ENCODE results near the gene AKT3.
A peak's percentile ranks its signal among the peaks of the same experiment; 100 is the strongest.
"Not testable (repeated sequence)": the region's sequence is repeated elsewhere in the genome, so short reads cannot be mapped to it uniquely, and the experiment has no call there.

The AKT3 gene

GRCh38 chr1:243850202-243850451 lies at the start of gene AKT3:
TSS of gene AKT3 (minus strand) at chr1:243850243. CDS start at chr1:243843170, 7,073 bp downstream.
- intact Hi-C loops (cut with DNase I), result loop anchor here (10.0 kb wide), 3 partner anchors 55 to 365 kb away; no protein-coding TSS in a partner anchor
- peak in 33 of 42 donors; percentile 59 to 93 (median 81) for DNase-seq

DNA sequence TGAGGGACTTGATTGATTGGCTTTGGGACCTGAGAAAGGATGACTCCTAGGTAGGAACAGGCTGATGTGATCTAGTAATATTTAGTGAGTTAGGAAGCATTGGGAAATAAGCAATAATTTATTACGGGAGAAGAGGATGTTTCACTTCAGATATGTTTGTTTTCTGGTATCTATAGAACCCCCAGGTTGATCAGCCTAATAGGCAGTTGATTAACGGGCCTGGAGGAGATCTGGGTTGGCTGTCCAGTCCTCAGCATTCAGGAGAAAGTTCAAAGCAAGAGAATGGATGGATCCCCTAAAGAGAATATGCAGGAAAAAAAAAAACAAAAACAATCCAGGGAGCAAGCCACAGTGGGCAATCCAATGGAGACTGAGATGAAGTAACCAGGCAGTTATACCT lies 48.2 kb upstream of the AKT3 start:
- no peak for DNase-seq

DNA sequence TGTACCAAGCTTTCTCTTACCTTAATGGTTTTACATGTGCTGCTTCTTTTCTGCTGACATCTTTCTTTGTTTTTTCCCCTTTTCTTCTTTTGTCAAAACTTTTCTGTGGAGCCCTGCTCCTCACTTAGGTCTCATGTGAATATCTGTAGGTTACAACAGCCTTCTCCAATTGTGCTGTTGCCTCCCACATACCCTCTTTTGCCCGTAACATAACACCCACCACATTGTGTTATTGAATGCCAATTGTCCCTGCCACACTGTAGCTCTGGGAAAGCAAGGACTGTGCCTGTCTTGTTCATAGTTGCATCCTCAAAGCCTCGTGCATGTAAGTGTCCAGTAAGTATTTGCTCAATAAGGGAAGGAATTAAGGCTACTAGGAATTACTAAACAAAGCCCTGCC lies 46.3 kb upstream of the AKT3 start:
- DNase-seq, result no peak
- intact Hi-C loops (cut with DNase I), result no loop called here

More for the DNA sequence above, 48.2 kb upstream of the AKT3 start:
- intact Hi-C loops (cut with DNase I), result no loop called here

- intact Hi-C loops (cut with DNase I), result no loop called here
- no peak for DNase-seq
Observed at GRCh38 chr1:243892456-243892855, 42.4 kb upstream of the AKT3 start.

DNA sequence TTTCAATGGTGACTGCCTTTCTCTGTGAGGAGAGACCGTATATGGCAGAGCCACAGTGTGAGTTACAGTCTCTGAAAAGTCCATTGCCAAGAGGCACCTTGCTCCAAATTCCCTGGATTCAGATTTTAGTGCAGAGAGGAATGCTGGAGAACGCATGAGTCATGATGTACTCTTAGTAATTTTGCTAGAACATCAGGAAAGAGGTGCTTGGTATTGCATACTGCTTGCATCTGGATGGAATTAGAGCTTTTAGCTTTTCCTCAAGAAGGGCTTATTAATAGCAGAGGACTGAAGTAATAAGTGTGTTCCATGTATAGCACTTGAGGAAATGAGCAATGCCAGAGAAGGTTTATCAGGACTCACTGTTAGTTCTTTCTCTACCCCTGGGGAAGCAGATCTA lies 40.5 kb upstream of the AKT3 start:
- intact Hi-C loops (cut with DNase I), result no loop called here
- DNase-seq, result peak in 5 of 42 donors; percentile 19 to 45 (median 27)

DNA sequence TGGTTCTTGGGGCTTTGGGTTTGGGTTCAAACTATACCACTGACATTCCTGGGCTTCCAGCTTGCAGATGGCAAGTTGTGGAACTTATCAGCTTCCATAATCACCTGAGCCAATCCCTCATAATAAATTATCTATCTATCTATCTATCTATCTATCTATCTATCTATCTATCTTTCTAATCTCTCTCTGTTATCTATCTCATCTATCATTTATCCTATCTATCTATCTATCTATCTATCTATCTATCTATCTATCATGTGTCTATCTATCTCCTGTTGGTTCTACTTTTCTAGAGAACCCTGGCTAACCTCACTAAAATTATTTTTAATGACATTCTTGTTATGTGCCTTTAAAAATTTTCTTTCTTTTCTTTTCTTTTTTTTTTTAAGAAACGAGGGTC lies 35.8 kb upstream of the AKT3 start:
- intact Hi-C loops (cut with DNase I), result no loop called here

DNA sequence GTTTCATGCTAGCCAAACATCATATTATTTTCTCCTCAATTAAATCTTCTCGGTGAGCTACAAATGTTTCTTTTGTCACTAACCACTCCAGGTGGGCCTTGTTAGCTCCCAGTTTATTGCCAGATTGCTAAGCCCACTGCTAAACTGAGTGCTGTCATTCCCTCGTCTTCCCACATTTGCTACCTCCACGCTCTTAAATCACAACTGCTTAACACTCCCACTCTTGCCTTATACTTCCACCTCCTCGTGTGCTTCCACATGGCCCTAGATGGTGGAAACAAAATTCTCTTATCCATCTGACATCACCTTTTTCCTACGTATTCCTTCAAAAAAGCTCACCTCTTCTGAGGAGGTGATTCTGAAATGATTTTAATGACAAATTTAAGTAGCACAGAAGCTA lies 34.6 kb upstream of the AKT3 start:
- intact Hi-C loops (cut with DNase I), result no loop called here
- peak in 11 of 42 donors; percentile 17 to 67 (median 37) for DNase-seq

More for the DNA sequence above, 35.8 kb upstream of the AKT3 start:
- DNase-seq, result no peak

GRCh38 chr1:243883551-243883950 lies 33.5 kb upstream of the AKT3 start:
- intact Hi-C loops (cut with DNase I), result no loop called here
- no peak for DNase-seq

DNA sequence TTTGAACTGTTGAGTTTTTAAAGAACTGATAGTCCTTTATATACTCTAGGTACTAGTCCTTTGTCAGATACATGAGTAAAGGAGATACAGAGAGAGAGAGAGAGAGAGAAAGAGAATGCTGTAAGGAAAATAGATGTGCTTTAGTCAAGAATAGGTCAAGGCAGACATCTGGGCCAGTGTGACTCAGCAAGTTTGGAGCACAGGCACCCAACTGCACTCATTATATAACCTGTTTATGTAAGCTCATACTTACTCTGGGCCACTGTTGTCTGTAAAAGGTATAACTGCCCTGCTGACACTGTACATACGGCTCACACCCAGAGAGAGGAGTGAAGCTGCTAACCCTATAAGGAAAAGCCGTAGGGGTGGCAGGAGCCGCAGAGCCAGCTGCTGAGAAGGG lies 32.2 kb upstream of the AKT3 start:
- intact Hi-C loops (cut with DNase I), result no loop called here
- no peak for DNase-seq

DNA sequence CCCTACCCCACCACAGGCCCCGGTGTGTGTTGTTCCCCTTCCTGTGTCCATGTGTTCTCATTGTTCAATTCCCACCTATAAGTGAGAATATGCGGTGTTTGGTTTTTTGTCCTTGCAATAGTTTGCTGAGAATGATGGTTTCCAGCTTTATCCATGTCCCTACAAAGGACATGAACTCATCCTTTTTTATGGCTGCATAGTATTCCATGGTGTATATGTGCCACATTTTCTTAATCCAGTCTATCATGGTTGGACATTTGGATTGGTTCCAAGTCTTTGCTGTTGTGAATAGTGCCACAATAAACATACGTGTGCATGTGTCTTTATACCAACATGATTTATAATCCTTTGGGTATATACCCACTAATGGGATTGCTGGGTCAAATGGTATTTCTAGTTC lies 27.0 kb upstream of the AKT3 start:
- intact Hi-C loops (cut with DNase I); DNase-seq: not testable (repeated sequence)

DNA sequence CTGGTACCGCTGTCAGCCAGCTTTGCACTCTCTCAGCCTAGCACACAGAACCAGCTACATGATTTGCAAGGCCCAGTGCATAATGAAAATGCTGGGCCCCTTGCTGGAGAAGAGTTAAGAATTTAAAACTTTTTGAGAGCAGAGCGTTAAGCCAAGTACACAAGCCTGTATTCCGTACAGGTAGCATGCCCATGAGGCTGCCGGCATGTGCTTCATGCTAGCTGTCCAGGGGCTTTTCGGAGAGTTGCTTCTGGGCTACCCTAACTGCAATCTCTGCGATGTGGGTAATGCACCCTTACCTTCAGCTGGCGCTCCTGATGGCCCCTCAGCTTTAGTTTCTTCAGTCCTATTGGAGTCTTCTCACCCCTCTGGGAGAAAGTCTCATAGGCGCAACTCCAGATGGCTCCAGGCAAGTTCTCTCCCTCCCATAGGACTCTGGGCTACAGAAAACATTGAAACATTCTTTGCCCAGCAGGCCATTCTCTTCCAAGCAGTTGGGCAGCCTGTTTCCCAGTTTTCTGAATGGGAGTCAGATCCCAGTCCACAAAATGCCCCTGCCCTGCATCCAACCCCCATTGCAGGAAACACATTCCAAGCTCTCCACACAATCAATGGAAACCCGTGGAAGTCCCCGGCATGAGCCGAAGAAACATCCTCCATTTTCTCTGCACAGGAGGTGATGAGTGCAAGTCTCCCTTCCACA lies 5.7 kb upstream of the AKT3 start:
- DNase-seq, result peak in 2 of 42 donors; percentile 6 to 17
- intact Hi-C loops (cut with DNase I), result loop anchor here (10.0 kb wide), 3 partner anchors 49 to 371 kb away; no protein-coding TSS in a partner anchor

DNA sequence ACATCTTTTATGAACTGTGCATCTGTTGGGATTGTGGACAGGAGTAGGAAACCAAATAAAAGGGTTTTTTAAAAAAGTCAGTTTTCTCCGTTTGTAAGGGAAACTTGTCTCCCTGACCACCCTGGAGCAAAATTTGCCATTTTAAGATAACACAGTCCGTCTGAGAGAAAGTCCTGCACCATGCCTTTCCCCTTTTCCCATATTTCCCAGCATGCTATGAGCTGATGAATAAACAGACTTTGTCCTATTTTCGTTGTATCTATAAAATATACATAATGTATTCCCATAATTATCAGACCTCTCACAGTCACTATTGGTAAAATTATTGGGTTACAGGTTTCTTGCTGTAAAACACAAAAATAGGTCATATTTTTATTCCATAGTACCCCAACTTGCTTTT lies 1.7 kb upstream of the AKT3 start:
- no peak for DNase-seq
- intact Hi-C loops (cut with DNase I), result loop anchor here (10.0 kb wide), 3 partner anchors 53 to 367 kb away; no protein-coding TSS in a partner anchor

- no peak for DNase-seq
- intact Hi-C loops (cut with DNase I), result loop anchor here (10.0 kb wide), 3 partner anchors 53 to 367 kb away; no protein-coding TSS in a partner anchor
Observed at GRCh38 chr1:243851257-243851756, 1.3 kb upstream of the AKT3 start.

- peak; percentile 44 to 91 (median 80) for DNase-seq
- intact Hi-C loops (cut with DNase I), result loop anchor here (10.0 kb wide), 3 partner anchors 54 to 366 kb away; no protein-coding TSS in a partner anchor
Observed at GRCh38 chr1:243850452-243851256, 611 bp upstream of the AKT3 start.

GRCh38 chr1:243849421-243850201 lies 432 bp downstream of the AKT3 start:
- peak; percentile 26 to 87 (median 72) for DNase-seq
- intact Hi-C loops (cut with DNase I), result loop anchor here (5.0 to 10.0 kb wide), 4 partner anchors 55 to 365 kb away; partner anchors contain the start of gene ZBTB18

DNA sequence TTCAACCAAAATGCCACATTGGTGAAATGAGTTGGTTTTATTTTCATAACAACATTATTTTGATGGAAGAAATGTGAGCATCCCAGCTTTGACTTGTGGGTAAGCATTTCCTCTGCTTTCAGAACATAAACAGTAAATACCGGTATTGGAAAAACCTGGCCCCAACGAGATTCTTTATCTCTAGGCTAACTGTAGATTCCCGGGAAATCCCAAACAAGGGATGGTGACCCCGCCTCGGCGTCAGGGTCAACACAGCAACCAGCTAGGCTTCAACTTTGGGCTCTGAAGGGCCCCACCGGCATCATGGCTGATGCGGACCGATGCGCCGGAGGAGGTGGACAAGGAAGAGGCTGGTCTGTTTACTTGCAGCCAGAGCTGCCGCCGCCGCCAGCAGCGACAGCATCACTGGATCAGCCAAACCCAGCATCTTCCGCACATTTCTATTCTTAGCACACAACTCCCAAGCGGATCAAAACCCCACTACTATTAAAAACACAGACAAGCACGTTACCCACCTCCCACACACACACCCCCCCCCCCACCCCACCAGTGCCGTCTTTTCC lies 1.1 kb downstream of the AKT3 start:
- peak; percentile 40 to 84 (median 66) for DNase-seq
- intact Hi-C loops (cut with DNase I), result loop anchor here (5.0 kb wide), 1 partner anchor 203 kb away; the partner anchor contains the start of gene ZBTB18

- no peak for DNase-seq
- intact Hi-C loops (cut with DNase I), result loop anchor here (5.0 kb wide), 1 partner anchor 204 kb away; the partner anchor contains the start of gene ZBTB18
Observed at GRCh38 chr1:243848165-243848857, 1.7 kb downstream of the AKT3 start.

GRCh38 chr1:243846761-243847160 lies 3.3 kb downstream of the AKT3 start:
- intact Hi-C loops (cut with DNase I), result loop anchor here (5.0 kb wide), 1 partner anchor 206 kb away; the partner anchor contains the start of gene ZBTB18
- no peak for DNase-seq

Measured in head of caudate nucleus (tissue), 42 donors.